HK-2 (cell line): ENCODE measurements around the gene FKBP1C.

ENCODE experiments used
- DNase-seq: peaks from one replicate; pipeline ENCODE4 v3.0.0-alpha.2; 2018; ENCODE audit not compliant: unreplicated experiment

FKBP1C gene

DNA sequence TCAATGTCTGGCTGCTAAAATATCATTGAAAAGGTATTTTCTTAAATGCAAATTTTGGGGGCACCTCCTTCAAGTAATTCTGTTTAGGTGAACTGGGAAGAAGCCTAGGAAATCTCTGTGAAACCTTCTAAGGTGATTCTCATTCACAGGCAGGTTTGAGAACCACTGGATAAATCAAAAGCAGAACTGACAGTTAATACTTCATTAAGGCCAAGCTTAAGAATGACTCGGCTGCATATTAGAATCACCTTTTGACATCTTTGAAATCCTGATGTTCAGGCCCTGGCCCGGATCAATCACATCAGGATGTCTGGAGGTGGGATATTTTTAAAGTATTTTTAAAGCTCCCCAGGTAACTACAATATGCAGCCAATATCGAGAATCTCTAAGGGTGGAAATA is 50.6 kb downstream of the FKBP1C start:
- no peak for DNase-seq
